Kidney (tissue), 14 donors: ENCODE data around the gene DNPH1. TPM values are rescaled to one million over a fixed set of nuclear protein-coding genes. Genes with fewer than 3 reads are reported as not detected.

Experiments
- DNase-seq, 5 donors: peaks; one replicate each; pipeline ENCODE4 v3.0.0-alpha.2; 2013 to 2020
- FAIRE-seq: peaks from 2 replicates; lab custom pipeline; 2012; peaks lifted over from hg19 to GRCh38; lab: Jason Lieb, UNC
- H3K27ac ChIP-seq, 2 donors: one replicate each; pipeline ENCODE4 v1.7.0; 2013; ENCODE audit warnings: low read depth in 2 of 2, low read length in 2 of 2, inconsistent platforms in 1 of 2
- H3K27me3 ChIP-seq: one replicate; pipeline ENCODE4 v1.7.1; 2013; ENCODE audit warnings: low read length, inconsistent platforms; ENCODE audit not compliant: control insufficient read depth, insufficient read depth
- H3K36me3 ChIP-seq, 3 donors: one replicate each; pipeline versions ENCODE4 v1.7.0 to v1.7.1; 2013; ENCODE audit warnings: low read length in 3 of 3, control low read depth in 1 of 3, inconsistent platforms in 1 of 3; ENCODE audit not compliant: insufficient read depth in 3 of 3, control insufficient read depth in 2 of 3
- H3K4me1 ChIP-seq, 3 donors: one replicate each; pipeline versions ENCODE4 v1.7.0 to v1.7.1; 2013; ENCODE audit warnings: low read length in 3 of 3, inconsistent platforms in 1 of 3, low read depth in 1 of 3; ENCODE audit not compliant: control insufficient read depth in 2 of 3, insufficient read depth in 2 of 3
- H3K4me3 ChIP-seq, 3 donors: one replicate each; pipeline versions ENCODE4 v1.7.0 to v1.8.1; 2013; ENCODE audit warnings: low read length in 3 of 3, control low read depth in 1 of 3, inconsistent platforms in 1 of 3
- H3K9ac ChIP-seq, 3 donors: one replicate each; pipeline versions ENCODE4 v1.7.0 to v1.7.1; 2013; ENCODE audit warnings: low read length in 3 of 3, control low read depth in 1 of 3, inconsistent platforms in 1 of 3
- H3K9me3 ChIP-seq, 3 donors: one replicate each; pipeline versions ENCODE4 v1.7.0 to v1.7.1; 2013; ENCODE audit warnings: low read length in 3 of 3, control low read depth in 1 of 3, inconsistent platforms in 1 of 3; ENCODE audit not compliant: control insufficient read depth in 2 of 3, insufficient read depth in 1 of 3
- CTCF ChIP-seq: IDR thresholded peaks from 3 replicates; pipeline ENCODE4 v1.5.1; 2012; ENCODE audit warnings: mild to moderate bottlenecking, moderate library complexity, borderline replicate concordance; ENCODE audit not compliant: insufficient read depth; ENCODE audit errors: extremely low read depth
- intact Hi-C: fragments of 100-400 bp; cut with DNase I; formaldehyde crosslinking; loops from one replicate; pipeline ENCODE4 v1.11.1; 2022
- polyA plus RNA-seq: library from polyadenylated mRNA; stranded (reverse); fragments of 350-450 nt; fragmentation: Illumina TruSeq; extraction: RNeasy Lipid Tissue Mini Kit (QIAGEN cat#74804); gene quantifications from one replicate; pipeline ENCODE4 v1.2.3, GENCODE V29; 2014; ENCODE audit warnings: low read depth, low replicate concordance; ENCODE audit not compliant: insufficient read depth
- total RNA-seq: library from RNA; stranded (reverse); fragmentation: NEBNext Ultra II Directional; extraction: Animal tissue kit (Norgen Biotek cat#: 25700); gene quantifications from one replicate; pipeline ENCODE4 v1.2.1, GENCODE V29; 2021
- donor health status: control.
- donor health status: control.
- donor health status: control.
- donor health status: control.
- donor health status: control.
- donor health status: DM: yes; HTN: yes; CAD: no.
- donor health status: Normal renal cell carcinoma (clear cell type).

Gene DNPH1
- total and polyA plus RNA-seq, 2 donors from 2014 or later, result 74.3 to 373 TPM

DNA sequence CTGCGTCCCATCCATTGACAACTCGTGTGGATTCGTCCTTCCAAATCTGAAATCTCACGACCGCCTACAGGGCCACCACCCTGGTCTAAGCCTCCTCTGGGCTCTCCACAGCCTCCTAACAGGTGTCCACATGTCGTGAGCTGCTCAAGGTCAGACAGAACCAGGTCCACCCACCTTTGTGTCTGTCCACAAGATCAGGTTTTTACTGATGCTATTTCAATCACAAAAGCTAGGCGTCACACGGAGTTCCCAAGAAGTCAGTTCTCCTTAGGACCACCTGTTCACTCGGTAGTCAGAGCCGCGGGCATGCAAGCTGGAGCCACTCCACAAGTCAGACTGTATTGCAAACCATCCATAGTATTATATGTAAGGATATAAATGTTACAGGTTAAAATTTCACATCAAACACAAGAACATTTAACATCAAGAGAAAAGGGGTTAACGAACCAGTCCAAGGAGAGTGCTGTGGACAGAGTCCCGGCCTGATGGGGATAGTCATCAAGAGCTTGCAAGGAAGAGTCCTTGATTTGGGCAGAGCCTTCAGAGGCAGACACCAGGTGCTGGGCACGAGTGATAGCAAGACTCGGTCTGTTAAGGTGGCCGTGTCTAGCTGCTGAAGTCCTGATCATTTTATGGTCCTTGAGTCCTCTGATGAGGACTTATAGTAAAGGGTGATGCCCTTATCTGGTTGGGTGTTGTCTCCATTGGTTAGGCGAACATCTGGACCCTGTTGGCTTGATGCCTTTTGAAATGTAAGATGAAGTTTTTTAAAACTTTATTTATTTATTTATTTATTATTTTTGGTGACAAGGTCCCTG lies 731 bp upstream of the DNPH1 start:
- Histone ChIP-seq H3K4me1 (peaks cover 3 to 7% (median 6%) of the 10 kb centered on the region in 3 donors), H3K9ac (peak overlapping the region in 2 of 3 donors; percentile 41 to 56), H3K4me3 (peak overlapping the region in 2 of 3 donors; percentile 47 to 70), H3K27me3 (no peaks in the 10 kb centered on the region), H3K27ac (peak overlapping the region in 1 of 2 donors; percentile 71), H3K36me3 (no peaks in the 10 kb centered on the region), H3K9me3 (no peaks in the 10 kb centered on the region)
- FAIRE-seq (no peak), DNase-seq (peak in 1 of 5 donors; percentile 40)
- TF ChIP-seq CTCF, result no peak
- intact Hi-C loops, result no loop called here

DNA sequence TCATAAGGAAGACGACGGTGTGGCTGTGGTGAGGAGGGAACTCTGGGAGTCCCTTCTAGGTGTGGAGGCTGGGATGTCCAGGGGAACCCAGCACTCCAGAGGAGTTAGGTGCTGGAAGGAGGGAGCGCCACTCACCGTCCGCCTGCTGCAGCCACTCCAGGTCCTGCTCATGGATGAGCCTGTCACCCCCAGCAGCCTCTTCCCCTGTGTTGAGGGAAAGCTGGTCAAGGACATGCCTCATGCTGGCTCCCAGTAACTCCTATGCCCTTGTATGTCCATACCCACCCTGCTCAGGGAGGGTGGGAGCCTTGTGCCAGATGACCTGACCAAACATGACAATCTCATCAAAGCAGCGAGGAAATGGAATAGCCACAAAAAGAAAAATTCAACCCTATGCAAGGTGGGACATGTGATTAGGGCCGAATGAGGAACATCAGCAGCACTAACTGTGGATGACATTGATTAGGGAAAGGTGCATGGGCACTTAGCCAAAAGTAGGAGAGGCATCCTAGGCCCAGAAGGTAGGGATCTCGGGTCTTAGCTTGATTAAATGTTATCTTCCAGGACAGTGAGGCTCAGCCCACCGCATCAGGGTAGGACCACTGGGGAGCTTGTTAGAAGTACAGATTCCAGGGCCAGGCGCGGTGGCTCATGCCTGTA lies 3.0 kb downstream of the DNPH1 start:
- Histone ChIP-seq H3K27ac (no peak overlapping the region), H3K9me3 (no peaks in the 10 kb centered on the region), H3K4me1 (peaks cover 3 to 7% (median 6%) of the 10 kb centered on the region in 3 donors), H3K9ac (no peak overlapping the region), H3K4me3 (no peak overlapping the region), H3K27me3 (no peaks in the 10 kb centered on the region), H3K36me3 (peaks cover 0 to 3% (median 0%) of the 10 kb centered on the region in 3 donors)
- intact Hi-C loops, result no loop called here
- no peak for FAIRE-seq
- no peak for TF ChIP-seq CTCF
- peak in 1 of 5 donors; percentile 24 for DNase-seq

- FAIRE-seq, result no peak
- Histone ChIP-seq H3K9me3 (no peaks in the 10 kb centered on the region), H3K4me3 (no peak overlapping the region), H3K27me3 (no peaks in the 10 kb centered on the region), H3K36me3 (peaks cover 0 to 12% (median 2%) of the 10 kb centered on the region in 3 donors), H3K9ac (no peak overlapping the region), H3K4me1 (no peaks in the 10 kb centered on the region), H3K27ac (no peak overlapping the region)
- DNase-seq, result peak in 1 of 5 donors; percentile 34
- TF ChIP-seq CTCF, result no peak
- intact Hi-C loops, result no loop called here
Measured at GRCh38 chr6:43223175-43223574, 6.1 kb downstream of the DNPH1 start.
